Measurements from ENCODE around the gene IGFLR1. TPM values are rescaled to one million over a fixed set of nuclear protein-coding genes. Genes with fewer than 3 reads are reported as not detected.

IGFLR1 gene
- total RNA-seq, 1 experiment from 2014 or later = 9.9 TPM

DNA sequence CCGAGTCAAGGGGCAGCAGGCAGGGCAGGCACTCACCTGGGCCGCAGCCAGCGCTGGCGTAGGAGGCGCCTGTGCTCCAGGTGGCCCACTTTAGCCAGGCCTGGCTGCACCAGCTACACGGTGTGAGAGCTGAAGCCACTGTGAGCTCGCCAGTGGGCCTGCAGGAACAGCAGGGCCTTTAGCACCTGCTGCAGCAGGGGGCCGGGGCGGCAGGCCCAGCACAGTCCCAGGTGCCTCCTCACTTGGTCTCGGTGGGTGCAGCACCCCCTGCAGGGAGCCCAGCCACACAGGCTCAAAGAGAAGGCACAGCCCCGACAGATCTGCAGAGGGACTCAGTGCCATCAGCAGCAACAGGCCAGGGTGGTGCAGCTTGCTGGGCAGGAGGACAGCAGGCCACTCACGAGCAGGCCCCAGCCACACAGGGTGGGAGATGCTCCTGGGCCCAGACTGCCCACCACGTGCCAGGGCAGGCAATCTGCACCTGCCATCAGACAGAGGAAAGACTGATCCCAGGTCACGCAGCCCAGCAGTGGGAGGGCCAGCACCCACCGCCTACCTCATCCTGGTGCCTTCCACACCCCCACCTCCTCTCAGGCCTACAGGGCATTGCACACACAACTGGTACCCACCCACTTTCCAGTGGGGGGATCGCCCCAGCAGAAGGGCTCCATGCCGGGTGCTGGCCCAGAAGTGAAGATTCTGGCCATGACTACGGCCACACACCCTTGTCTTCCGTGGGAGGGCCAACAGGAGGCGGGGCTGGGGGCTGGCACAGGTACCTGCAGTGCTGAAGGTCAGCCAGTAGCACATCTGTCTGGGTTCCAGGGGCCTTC is 48.9 kb upstream of the IGFLR1 start (continued):
- TF ChIP-seq GRHL2 (CRISPR knock-in tag; IDR thresholded peaks at IDR 0.05; ENCODE audit: insufficient replicate concordance, severe bottlenecking) (no peak), ETV6 (CRISPR knock-in tag; IDR thresholded peaks at IDR 0.05) (no peak)

DNA sequence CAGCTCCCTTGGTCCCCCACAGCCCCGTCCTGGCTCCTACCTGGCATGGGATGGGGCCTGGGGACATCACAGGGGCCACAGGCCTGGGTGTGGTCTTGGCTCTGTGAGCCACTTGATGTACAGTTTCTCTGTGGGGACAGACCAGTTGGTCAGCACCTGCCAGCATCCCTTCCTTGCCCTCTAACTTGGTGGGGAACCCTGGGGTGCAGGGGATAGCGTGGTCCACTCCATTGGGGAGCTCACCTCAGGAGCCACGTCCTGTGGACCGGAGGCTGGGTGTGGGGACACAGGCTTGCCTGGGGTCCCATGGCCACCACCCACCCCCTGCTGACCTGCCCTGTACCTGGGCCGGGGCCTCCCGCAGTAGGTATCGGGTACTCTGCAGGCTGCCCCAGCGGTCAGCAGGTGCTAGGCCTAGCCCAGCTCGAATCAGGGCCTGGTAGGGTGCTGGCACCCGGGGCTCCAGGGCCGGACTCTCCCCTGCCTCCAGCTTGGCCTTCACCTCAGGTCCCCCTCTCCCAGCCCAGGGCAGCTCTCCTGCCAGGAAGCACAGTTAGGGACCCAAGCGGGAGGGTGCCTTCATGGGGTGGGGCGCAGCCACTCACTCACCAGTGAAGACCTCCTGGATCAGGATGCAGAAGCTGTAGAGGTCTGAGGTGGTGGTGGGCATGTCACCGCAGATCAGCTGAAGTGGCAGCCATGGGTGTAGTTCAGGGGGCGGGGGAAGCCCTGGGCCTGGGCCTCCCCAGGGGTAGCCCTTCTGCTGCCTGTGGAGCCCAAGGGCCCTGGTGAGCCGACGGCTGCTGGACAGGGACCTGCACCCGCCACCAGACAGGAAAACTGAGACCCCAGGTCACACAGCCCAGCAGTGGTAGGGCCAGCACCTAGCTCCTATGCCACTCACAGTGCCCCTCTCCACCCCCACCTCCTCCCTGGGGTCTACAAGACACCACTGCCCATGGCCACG is 48.0 kb upstream of the IGFLR1 start:
- H3K27ac Mint-ChIP-seq = no peak overlapping the region
- POLR2A ChIA-PET = interaction anchor here (1.0 kb wide), 1 partner anchor 42 kb away, joined by 3 read pairs; the partner anchor contains the start of gene LIN37
- no peak for ATAC-seq
- peaks cover 5% of the 10 kb centered on the region for H3K27me3 Mint-ChIP-seq (ENCODE audit: low read depth)
- CTCF ChIA-PET = interaction anchor here (0.5 to 2.8 kb wide), 6 partner anchors 13 to 336 kb away, joined by 3 to 8 read pairs (median 3); partner anchors contain the start of genes LIN37, PSENEN and U2AF1L4
- DNase-seq (ENCODE audit: low spot score) = no peak
- H3K4me1 Mint-ChIP-seq = peaks cover 10% of the 10 kb centered on the region
- TF ChIP-seq CDX4 (CRISPR knock-in tag; IDR thresholded peaks at IDR 0.05; ENCODE audit: borderline replicate concordance) = no peak
- no peak for TF ChIP-seq FOXK1 (CRISPR knock-in tag; IDR thresholded peaks at IDR 0.05)
- no peak overlapping the region for H3K4me3 Mint-ChIP-seq
- H3K9me3 Mint-ChIP-seq = no peaks in the 10 kb centered on the region
- H3K36me3 Mint-ChIP-seq = no peaks in the 10 kb centered on the region

GRCh38 chr19:35789195-35789977 is 47.1 kb upstream of the IGFLR1 start:
- POLR2A ChIA-PET = no interaction called here
- Mint-ChIP-seq H3K9me3 (no peaks in the 10 kb centered on the region), H3K4me1 (peaks cover 12% of the 10 kb centered on the region), H3K27me3 (ENCODE audit: low read depth) (no peaks in the 10 kb centered on the region), H3K4me3 (no peak overlapping the region), H3K36me3 (no peaks in the 10 kb centered on the region), H3K27ac (no peak overlapping the region)
- ATAC-seq = no peak
- no peak for DNase-seq (ENCODE audit: low spot score)
- CTCF ChIA-PET = interaction anchor here (0.5 to 2.8 kb wide), 7 partner anchors 13 to 335 kb away, joined by 3 to 8 read pairs (median 3); partner anchors contain the start of genes LIN37, PSENEN and U2AF1L4
- TF ChIP-seq FOXJ3 (CRISPR knock-in tag; IDR thresholded peaks at IDR 0.05; ENCODE audit: borderline replicate concordance) (no peak), NFATC4 (CRISPR knock-in tag; IDR thresholded peaks at IDR 0.05) (no peak), ZNF232 (CRISPR knock-in tag; IDR thresholded peaks at IDR 0.05) (no peak), E2F1 (CRISPR knock-in tag; IDR thresholded peaks at IDR 0.05) (no peak), RORB (CRISPR knock-in tag; IDR thresholded peaks at IDR 0.05) (no peak), ATF1 (CRISPR knock-in tag; IDR thresholded peaks at IDR 0.05) (no peak), NFE2L1 (CRISPR knock-in tag; IDR thresholded peaks at IDR 0.05) (no peak), TEAD1 (CRISPR knock-in tag; IDR thresholded peaks at IDR 0.05) (no peak), MAX (CRISPR knock-in tag; IDR thresholded peaks at IDR 0.05) (no peak), SOX15 (CRISPR knock-in tag; IDR thresholded peaks at IDR 0.05) (no peak), CREM (CRISPR knock-in tag; IDR thresholded peaks at IDR 0.05) (no peak)
- TF ChIP-seq, protein P1, sequence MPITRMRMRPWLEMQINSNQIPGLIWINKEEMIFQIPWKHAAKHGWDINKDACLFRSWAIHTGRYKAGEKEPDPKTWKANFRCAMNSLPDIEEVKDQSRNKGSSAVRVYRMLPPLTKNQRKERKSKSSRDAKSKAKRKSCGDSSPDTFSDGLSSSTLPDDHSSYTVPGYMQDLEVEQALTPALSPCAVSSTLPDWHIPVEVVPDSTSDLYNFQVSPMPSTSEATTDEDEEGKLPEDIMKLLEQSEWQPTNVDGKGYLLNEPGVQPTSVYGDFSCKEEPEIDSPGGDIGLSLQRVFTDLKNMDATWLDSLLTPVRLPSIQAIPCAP (CRISPR knock-in tag; IDR thresholded peaks at IDR 0.05) = no peak
- TF ChIP-seq, protein P2, sequence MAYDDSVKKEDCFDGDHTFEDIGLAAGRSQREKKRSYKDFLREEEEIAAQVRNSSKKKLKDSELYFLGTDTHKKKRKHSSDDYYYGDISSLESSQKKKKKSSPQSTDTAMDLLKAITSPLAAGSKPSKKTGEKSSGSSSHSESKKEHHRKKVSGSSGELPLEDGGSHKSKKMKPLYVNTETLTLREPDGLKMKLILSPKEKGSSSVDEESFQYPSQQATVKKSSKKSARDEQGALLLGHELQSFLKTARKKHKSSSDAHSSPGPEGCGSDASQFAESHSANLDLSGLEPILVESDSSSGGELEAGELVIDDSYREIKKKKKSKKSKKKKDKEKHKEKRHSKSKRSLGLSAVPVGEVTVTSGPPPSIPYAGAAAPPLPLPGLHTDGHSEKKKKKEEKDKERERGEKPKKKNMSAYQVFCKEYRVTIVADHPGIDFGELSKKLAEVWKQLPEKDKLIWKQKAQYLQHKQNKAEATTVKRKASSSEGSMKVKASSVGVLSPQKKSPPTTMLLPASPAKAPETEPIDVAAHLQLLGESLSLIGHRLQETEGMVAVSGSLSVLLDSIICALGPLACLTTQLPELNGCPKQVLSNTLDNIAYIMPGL (CRISPR knock-in tag; IDR thresholded peaks at IDR 0.05) = no peak
- TF ChIP-seq, protein P3, sequence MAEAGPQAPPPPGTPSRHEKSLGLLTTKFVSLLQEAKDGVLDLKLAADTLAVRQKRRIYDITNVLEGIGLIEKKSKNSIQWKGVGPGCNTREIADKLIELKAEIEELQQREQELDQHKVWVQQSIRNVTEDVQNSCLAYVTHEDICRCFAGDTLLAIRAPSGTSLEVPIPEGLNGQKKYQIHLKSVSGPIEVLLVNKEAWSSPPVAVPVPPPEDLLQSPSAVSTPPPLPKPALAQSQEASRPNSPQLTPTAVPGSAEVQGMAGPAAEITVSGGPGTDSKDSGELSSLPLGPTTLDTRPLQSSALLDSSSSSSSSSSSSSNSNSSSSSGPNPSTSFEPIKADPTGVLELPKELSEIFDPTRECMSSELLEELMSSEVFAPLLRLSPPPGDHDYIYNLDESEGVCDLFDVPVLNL (CRISPR knock-in tag; IDR thresholded peaks at IDR 0.05; ENCODE audit: borderline replicate concordance, low read depth) = no peak
- TF ChIP-seq, protein P4, sequence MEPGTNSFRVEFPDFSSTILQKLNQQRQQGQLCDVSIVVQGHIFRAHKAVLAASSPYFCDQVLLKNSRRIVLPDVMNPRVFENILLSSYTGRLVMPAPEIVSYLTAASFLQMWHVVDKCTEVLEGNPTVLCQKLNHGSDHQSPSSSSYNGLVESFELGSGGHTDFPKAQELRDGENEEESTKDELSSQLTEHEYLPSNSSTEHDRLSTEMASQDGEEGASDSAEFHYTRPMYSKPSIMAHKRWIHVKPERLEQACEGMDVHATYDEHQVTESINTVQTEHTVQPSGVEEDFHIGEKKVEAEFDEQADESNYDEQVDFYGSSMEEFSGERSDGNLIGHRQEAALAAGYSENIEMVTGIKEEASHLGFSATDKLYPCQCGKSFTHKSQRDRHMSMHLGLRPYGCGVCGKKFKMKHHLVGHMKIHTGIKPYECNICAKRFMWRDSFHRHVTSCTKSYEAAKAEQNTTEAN (CRISPR knock-in tag; IDR thresholded peaks at IDR 0.05) = no peak
